Muscle of leg (tissue), 11 donors: ENCODE data around the gene SLC38A10. TPM values are rescaled to one million over a fixed set of nuclear protein-coding genes. Genes with fewer than 3 reads are reported as not detected.

Experiments
- DNase-seq: peaks from one replicate; pipeline ENCODE4 v3.0.0; 2013
- H3K27ac ChIP-seq: one replicate; pipeline ENCODE4 v1.5.1; 2013; ENCODE audit warnings: mild to moderate bottlenecking, low read length, control low read depth
- H3K27me3 ChIP-seq: one replicate; pipeline ENCODE4 v1.6.1; 2013; ENCODE audit warnings: low read length; ENCODE audit not compliant: control insufficient read depth, insufficient read depth
- H3K36me3 ChIP-seq: one replicate; pipeline ENCODE4 v1.6.1; 2013; ENCODE audit warnings: low read length; ENCODE audit not compliant: control insufficient read depth, insufficient read depth
- H3K4me1 ChIP-seq: one replicate; pipeline ENCODE4 v1.6.1; 2013; ENCODE audit warnings: low read length; ENCODE audit not compliant: control insufficient read depth, insufficient read depth
- H3K4me3 ChIP-seq: one replicate; pipeline ENCODE4 v1.5.1; 2013; ENCODE audit warnings: low read length, control low read depth
- H3K9me3 ChIP-seq: replicated peaks from 2 replicates; pipeline ENCODE4 v1.6.1; 2013; ENCODE audit warnings: low read depth, low read length; ENCODE audit not compliant: control insufficient read depth
- WGBS: methylation state at CpG from one replicate; pipeline ENCODE4 v1.1.5; 2013; ENCODE audit warnings: missing lambda C conversion rate; ENCODE audit not compliant: insufficient coverage; 5-methylcytosine and 5-hydroxymethylcytosine counted together
- polyA plus RNA-seq, 8 donors: library from polyadenylated mRNA; unstranded; fragments of 120-200 nt; gene quantifications; one replicate each; pipeline versions ENCODE4 v1.2.1 to v1.2.3, GENCODE V29; 2013; ENCODE audit warnings: inconsistent platforms in 1 of 8, low replicate concordance in 1 of 8; ENCODE audit not compliant: insufficient read length in 8 of 8, insufficient read depth in 1 of 8
- total RNA-seq: library from RNA; stranded (reverse); fragments of 120-200 nt; gene quantifications from one replicate; pipeline ENCODE4 v1.2.4, GENCODE V29; 2013

Gene SLC38A10
- total and polyA plus RNA-seq, 9 donors: 36.7 to 60.1 (median 51.5) TPM

DNA sequence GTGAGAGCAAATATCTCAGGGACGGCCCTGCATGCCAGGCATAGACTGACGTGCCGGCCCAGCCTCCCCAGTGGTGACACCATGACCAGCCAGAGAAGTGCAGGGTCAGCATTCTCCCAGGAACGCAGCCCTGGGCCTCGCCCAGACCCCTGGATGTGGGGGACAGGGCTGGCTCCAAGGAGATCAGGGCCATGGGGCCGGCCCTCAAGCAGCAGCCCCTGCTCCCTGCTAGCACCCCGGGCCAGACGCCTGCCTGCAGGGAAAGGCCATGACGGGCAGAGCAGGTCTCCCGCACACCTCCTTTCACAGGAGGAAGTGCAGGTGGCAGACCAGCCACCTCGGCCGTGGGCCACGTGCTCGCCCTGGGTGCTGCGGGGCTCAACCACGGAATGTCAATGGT is 46.5 kb downstream of the SLC38A10 start:
- Histone ChIP-seq H3K4me1 (peaks cover 30% of the 10 kb centered on the region), H3K36me3 (peaks cover 28% of the 10 kb centered on the region), H3K27ac (no peak overlapping the region), H3K4me3 (no peak overlapping the region), H3K27me3 (no peaks in the 10 kb centered on the region), H3K9me3 (no peaks in the 10 kb centered on the region)
- no peak for DNase-seq
- 84% methylated on average over 16 of the region's 16 CpGs for WGBS

DNA sequence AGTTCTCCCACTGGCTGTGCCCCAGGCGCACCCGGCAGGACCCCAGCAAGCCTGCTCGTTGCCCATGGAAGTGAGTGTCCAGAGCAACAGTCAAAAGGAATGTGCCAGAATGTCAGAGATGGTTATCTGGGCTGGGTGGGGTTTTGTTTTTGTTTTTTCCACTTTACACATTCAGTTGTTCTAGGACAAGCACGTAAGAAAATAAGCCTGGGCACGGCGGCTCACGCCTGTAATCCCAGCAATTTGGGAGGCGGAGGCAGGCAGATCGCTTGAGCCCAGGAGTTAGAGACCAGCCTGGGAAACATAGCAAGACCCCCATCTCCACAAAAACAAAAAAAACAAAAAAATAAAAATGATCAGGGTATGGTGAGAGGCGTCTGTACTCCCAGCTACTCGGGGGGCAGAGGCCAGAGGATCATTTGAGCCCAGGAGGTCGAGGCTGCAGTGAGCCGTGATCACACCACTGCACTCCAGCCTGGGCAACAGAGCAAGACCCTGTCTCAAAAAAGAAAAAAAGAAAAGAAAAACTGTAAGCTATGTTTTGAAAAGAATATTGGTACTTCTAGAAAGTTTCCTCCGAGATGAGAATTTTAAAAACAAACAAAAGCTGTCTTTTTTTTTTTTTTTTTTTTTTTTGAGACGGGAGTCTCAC is 47.6 kb downstream of the SLC38A10 start:
- peaks cover 28% of the 10 kb centered on the region for H3K36me3 ChIP-seq
- no peaks in the 10 kb centered on the region for H3K27me3 ChIP-seq
- peaks cover 21% of the 10 kb centered on the region for H3K4me1 ChIP-seq
- no peaks in the 10 kb centered on the region for H3K9me3 ChIP-seq
- no peak for DNase-seq
- H3K27ac ChIP-seq: no peak overlapping the region
- 86% methylated on average over 4 of the region's 15 CpGs for WGBS
- no peak overlapping the region for H3K4me3 ChIP-seq

DNA sequence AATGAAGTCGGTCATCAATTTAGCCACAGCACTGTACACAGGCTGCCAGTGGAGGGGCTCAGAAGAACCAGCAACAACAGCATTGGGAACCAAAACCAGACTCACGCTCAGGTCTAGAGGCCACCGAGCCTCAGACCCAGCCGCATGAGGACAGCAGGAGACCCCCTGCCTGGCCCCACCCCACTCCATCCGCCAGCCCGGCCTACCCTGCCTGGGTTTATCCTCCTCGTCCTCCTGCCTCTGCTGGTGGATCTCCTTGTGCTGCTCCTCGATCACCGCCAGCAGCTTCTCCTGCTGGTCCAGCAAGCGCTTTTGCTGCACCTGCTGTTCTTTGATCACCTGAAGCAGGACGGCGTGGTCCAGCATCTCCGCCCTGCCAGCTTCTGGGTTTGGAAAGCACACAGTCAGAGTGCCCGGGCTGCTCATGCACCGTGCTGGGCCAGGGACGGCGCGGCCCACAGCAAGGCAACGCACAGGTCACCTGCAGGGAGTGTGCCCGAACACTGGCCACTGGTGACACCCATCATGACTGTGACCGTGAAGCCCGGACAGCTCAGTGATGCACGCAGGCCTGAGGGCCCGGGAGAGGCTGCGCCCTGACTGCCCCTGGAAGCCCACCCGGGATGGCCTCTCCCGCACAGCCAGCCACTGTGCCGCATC is 48.3 kb downstream of the SLC38A10 start:
- 88% methylated on average over 28 of the region's 28 CpGs for WGBS
- Histone ChIP-seq H3K4me1 (peaks cover 15% of the 10 kb centered on the region), H3K9me3 (no peaks in the 10 kb centered on the region), H3K27ac (no peak overlapping the region), H3K27me3 (no peaks in the 10 kb centered on the region), H3K4me3 (no peak overlapping the region), H3K36me3 (peaks cover 24% of the 10 kb centered on the region)
- no peak for DNase-seq

DNA sequence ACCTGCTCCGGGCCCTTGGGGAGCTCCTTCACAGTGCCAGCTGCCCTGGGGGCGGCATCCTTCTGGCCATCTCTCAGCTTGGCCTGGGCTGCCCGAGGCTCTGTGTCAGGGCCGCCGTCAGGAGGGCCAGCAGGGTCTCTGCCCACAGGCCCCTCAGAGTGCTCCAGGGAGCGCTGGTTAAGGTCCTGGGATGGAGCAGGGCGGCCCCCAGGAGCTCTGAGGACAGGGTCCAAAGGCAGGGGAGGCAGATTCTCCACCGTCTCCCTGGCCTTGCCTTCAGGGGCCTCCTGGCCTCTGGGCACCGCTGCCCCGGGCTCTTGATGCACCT is 48.8 kb downstream of the SLC38A10 start:
- H3K4me3 ChIP-seq: no peak overlapping the region
- no peaks in the 10 kb centered on the region for H3K9me3 ChIP-seq
- H3K36me3 ChIP-seq: peaks cover 25% of the 10 kb centered on the region
- no peak for DNase-seq
- H3K27me3 ChIP-seq: no peaks in the 10 kb centered on the region
- H3K4me1 ChIP-seq: peaks cover 10% of the 10 kb centered on the region
- H3K27ac ChIP-seq: no peak overlapping the region
- 82% methylated on average over 8 of the region's 10 CpGs for WGBS

DNA sequence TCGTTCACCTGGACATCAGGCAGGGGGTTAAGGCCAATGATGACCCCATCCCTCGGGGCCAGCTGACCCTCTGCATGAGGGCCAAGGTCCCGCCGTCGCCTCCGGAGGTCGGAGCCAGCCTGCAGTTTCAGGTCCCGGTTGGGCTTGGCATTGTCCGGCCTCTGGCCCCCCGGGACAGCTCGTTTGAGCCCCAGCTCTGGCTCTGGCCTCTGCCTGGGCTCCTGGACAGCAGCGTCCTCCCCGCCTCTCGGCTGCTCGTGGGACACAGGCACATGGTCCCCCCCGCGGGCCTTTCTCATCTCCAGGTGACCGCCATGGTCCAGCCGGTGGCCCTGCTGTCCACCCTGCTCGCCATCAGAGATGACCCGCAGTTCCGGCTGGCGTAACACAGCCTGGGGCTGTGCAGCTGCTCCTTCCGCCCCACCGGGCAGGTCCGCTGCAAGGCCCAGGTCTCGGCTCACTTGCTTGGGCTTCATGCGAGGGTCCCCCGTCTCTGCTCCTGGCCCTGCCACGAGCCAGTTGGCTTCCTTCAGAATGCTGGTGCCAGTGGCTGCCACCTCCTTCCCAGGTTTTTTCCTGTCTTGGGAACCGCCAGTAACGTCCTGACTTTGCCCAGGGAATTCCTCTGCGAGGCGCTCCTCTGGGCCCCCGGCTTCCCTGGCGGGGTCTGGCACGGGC is 49.3 kb downstream of the SLC38A10 start:
- H3K27ac ChIP-seq: no peak overlapping the region
- WGBS: 71% methylated on average over 37 of the region's 37 CpGs
- peaks cover 25% of the 10 kb centered on the region for H3K36me3 ChIP-seq
- no peak for DNase-seq
- H3K9me3 ChIP-seq: no peaks in the 10 kb centered on the region
- no peaks in the 10 kb centered on the region for H3K27me3 ChIP-seq
- H3K4me1 ChIP-seq: peaks cover 7% of the 10 kb centered on the region
- H3K4me3 ChIP-seq: no peak overlapping the region

DNA sequence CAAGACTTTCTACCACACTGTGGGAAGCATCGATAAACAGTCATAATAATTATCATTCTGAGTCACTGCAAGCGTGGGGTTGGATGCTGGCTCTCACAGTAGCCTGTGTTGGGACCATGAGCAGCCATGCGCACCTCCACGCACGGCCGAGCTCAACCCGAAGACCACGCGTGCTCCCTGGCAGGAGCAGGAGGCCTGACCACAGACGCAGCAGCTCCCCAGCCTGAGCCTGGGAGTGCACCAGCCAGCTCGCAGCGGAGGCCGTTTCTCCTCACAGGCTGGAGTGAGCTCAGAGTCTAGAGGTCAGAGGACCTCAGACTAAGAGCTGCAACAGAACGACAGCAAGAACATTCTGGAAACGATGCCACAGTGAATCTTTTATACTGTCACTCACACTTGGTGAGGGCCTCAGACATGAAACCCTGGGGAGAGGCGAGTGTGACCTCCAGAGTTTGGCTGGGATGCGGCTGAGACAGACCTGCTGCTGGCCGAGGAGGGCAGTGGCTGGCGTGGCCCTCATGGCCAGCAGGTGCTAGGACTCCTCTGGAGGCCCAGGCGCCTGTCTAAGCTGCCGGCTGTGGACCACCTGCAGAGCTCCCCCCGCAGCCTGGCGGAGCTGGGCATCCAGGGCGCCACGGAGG is 50.0 kb downstream of the SLC38A10 start:
- WGBS: 75% methylated on average over 25 of the region's 25 CpGs

DNA sequence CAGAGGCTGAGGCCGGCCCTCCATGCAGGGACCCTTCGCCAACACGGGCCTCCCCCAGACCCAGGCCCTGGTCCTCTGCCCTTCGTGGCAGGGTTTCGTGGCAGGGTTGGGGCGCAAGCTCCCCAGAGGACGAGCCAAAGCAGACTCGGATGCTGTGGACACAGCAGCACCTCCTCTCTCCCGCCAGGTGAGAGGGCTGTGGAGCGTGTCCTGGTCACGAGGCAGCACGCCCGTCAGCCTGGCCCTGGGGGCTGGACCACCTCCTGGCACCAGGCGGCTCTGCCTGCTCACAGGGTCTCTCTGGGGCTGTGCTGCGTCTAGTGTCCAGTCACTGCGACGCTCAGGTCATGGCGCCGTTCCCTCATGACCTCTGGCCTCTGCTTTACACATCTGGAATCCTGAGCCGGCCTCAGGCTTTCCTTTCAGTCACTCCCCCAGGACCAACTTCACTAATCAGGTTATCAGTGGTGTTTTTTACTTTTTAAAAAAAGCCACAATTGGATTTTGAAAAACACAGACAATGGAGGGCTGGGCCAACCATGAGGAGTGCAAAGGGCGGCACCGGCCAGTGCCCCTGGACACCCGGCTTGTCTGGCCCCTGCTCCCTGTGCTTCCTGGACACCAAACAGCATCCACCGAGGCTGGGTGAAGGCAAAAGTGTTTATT is 50.6 kb downstream of the SLC38A10 start:
- no peak for DNase-seq
- H3K9me3 ChIP-seq: no peaks in the 10 kb centered on the region
- WGBS: 54% methylated on average over 22 of the region's 24 CpGs

More for the DNA sequence above, 50.0 kb downstream of the SLC38A10 start:
- Histone ChIP-seq H3K36me3 (peaks cover 25% of the 10 kb centered on the region), H3K4me3 (no peak overlapping the region), H3K4me1 (peaks cover 9% of the 10 kb centered on the region), H3K27me3 (no peaks in the 10 kb centered on the region), H3K27ac (no peak overlapping the region), H3K9me3 (no peaks in the 10 kb centered on the region)
- DNase-seq: no peak

DNA sequence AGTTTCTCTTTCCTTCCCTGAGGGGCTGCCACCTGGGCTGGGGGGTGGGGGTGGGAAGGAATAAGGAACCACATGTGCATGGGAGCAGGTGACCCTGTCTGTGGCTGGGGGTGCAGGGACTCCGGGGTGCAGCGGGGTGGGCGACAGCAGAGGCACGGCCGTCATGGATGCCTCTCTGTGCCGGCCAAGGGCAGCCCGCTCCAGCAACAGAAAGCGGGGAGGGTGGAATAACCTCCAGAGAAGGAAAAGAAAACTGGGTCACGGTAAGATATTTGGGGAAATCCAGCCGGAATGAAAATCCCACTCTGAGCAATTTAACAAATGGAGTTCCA is 51.8 kb downstream of the SLC38A10 start:
- no peaks in the 10 kb centered on the region for H3K9me3 ChIP-seq
- H3K27ac ChIP-seq: no peak overlapping the region
- no peak overlapping the region for H3K4me3 ChIP-seq
- 63% methylated on average over 2 of the region's 10 CpGs for WGBS
- no peak for DNase-seq
- peaks cover 14% of the 10 kb centered on the region for H3K4me1 ChIP-seq
- H3K36me3 ChIP-seq: peaks cover 14% of the 10 kb centered on the region
- H3K27me3 ChIP-seq: no peaks in the 10 kb centered on the region

More for the DNA sequence above, 50.6 kb downstream of the SLC38A10 start:
- no peak overlapping the region for H3K4me3 ChIP-seq
- H3K27ac ChIP-seq: no peak overlapping the region
- H3K4me1 ChIP-seq: peaks cover 14% of the 10 kb centered on the region
- no peaks in the 10 kb centered on the region for H3K27me3 ChIP-seq
- peaks cover 19% of the 10 kb centered on the region for H3K36me3 ChIP-seq

DNA sequence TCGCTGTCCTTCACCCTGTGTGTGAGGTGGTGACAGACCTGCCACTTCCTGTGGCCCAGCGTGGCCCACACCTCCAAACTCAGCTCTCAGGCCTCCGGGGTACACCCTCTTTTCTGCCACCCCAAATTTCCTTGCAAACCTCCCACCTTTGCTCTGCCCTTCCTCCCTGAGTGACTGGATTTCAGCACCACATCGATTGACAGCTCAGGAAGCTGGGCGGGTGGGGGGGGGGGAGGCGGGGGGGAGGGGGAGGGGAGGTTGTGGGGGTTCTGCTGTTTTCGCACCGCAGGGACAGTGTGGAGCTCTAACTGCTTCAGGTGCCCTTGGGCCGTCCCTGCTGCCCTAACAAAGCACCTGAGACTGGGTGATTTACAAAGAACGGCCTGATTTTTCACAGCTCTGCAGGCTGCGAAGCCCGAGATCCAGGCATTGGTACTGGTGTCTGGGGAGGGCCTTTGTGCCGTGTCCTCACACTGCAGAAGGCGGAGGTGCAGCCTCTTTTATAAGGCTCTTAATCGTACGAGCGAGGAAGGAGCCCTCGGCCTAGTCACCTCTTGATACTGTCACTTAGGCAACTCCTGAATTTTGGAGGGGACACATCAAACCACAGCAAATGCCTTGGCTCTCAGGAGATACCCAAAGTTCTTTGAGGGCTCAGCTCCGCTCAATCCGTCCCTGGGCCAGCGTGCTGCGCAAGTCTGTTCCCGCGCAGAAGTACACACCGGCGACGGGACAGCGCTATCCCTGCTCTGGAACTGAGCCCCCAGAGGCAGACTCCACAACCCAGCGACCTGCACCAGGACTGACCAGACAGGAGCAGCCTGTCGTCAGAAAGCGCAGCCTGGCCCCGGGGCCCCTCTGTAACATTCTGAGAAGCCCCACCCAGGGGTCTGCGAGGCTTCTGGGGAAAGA is 52.4 kb downstream of the SLC38A10 start:
- H3K4me3 ChIP-seq: no peak overlapping the region
- no peaks in the 10 kb centered on the region for H3K9me3 ChIP-seq
- 61% methylated on average over 26 of the region's 33 CpGs for WGBS
- DNase-seq: no peak
- H3K36me3 ChIP-seq: peaks cover 14% of the 10 kb centered on the region
- H3K27me3 ChIP-seq: no peaks in the 10 kb centered on the region
- no peak overlapping the region for H3K27ac ChIP-seq
- peaks cover 20% of the 10 kb centered on the region for H3K4me1 ChIP-seq
